ENCODE data around the gene ELMOD3. TPM values are rescaled to one million over a fixed set of nuclear protein-coding genes. Genes with fewer than 3 reads are reported as not detected.

Gene ELMOD3
- total RNA-seq, 2 experiments from 2014 or later: 14.0 to 14.9 TPM

GRCh38 chr2:85393836-85394235 is 39.3 kb downstream of the ELMOD3 start:
- POLR2A ChIA-PET: no interaction called here
- CTCF ChIA-PET: interaction anchor here (0.6 to 1.6 kb wide), 2 partner anchors 34 to 155 kb away, joined by 3 read pairs; no protein-coding TSS in a partner anchor

- ChIA-PET POLR2A (no interaction called here), CTCF (interaction anchor here (0.6 kb wide), 1 partner anchor 34 kb away, joined by 3 read pairs; no protein-coding TSS in a partner anchor)
Measured at GRCh38 chr2:85394261-85394681, 39.7 kb downstream of the ELMOD3 start.

- CTCF ChIA-PET: no interaction called here
- POLR2A ChIA-PET: no interaction called here
Measured at GRCh38 chr2:85394976-85395375, 40.4 kb downstream of the ELMOD3 start.

- CTCF ChIA-PET: interaction anchor here (0.8 kb wide), 1 partner anchor 37 kb away, joined by 3 read pairs; no protein-coding TSS in a partner anchor
Measured at GRCh38 chr2:85395912-85396475, 41.4 kb downstream of the ELMOD3 start.

GRCh38 chr2:85396531-85397470 is 42.2 kb downstream of the ELMOD3 start:
- CTCF ChIA-PET: interaction anchor here (0.8 kb wide), 1 partner anchor 38 kb away, joined by 3 read pairs; no protein-coding TSS in a partner anchor

More at GRCh38 chr2:85395912-85396475, 41.4 kb downstream of the ELMOD3 start:
- POLR2A ChIA-PET: no interaction called here

GRCh38 chr2:85397925-85398331 is 43.4 kb downstream of the ELMOD3 start:
- POLR2A ChIA-PET: no interaction called here

More at GRCh38 chr2:85396531-85397470, 42.2 kb downstream of the ELMOD3 start:
- POLR2A ChIA-PET: no interaction called here

GRCh38 chr2:85398426-85399182 is 44.0 kb downstream of the ELMOD3 start:
- ChIA-PET POLR2A (no interaction called here), CTCF (interaction anchor here (0.6 kb wide), 1 partner anchor 88 kb away, joined by 3 read pairs; no protein-coding TSS in a partner anchor)

More at GRCh38 chr2:85397925-85398331, 43.4 kb downstream of the ELMOD3 start:
- CTCF ChIA-PET: no interaction called here

- ChIA-PET POLR2A (no interaction called here), CTCF (no interaction called here)
Measured at GRCh38 chr2:85399183-85399455, 44.5 kb downstream of the ELMOD3 start.

GRCh38 chr2:85400023-85400422 is 45.5 kb downstream of the ELMOD3 start:
- POLR2A ChIA-PET: no interaction called here
- CTCF ChIA-PET: no interaction called here

- CTCF ChIA-PET: interaction anchor here (1.4 kb wide), 1 partner anchor 12 kb away, joined by 4 read pairs; no protein-coding TSS in a partner anchor
- POLR2A ChIA-PET: interaction anchor here (0.7 kb wide), 1 partner anchor 1163 kb away, joined by 5 read pairs; the partner anchor contains the start of gene CHMP3
Measured at GRCh38 chr2:85400541-85401463, 46.2 kb downstream of the ELMOD3 start.

GRCh38 chr2:85401464-85401805 is 46.9 kb downstream of the ELMOD3 start:
- ChIA-PET POLR2A (no interaction called here), CTCF (interaction anchor here (1.4 to 1.9 kb wide), 2 partner anchors 12 to 19 kb away, joined by 4 to 6 read pairs; no protein-coding TSS in a partner anchor)

GRCh38 chr2:85401844-85402243 is 47.3 kb downstream of the ELMOD3 start:
- CTCF ChIA-PET: interaction anchor here (1.4 to 1.9 kb wide), 2 partner anchors 13 to 19 kb away, joined by 4 to 6 read pairs; no protein-coding TSS in a partner anchor

GRCh38 chr2:85405201-85406059 is 50.9 kb downstream of the ELMOD3 start:
- CTCF ChIA-PET: interaction anchor here (0.7 to 2.3 kb wide), 2 partner anchors 13 to 33 kb away, joined by 3 to 6 read pairs; partner anchors contain the start of gene SH2D6
- POLR2A ChIA-PET: interaction anchor here (0.6 kb wide), 1 partner anchor 67 kb away, joined by 3 read pairs; no protein-coding TSS in a partner anchor

More at GRCh38 chr2:85401844-85402243, 47.3 kb downstream of the ELMOD3 start:
- POLR2A ChIA-PET: no interaction called here

- POLR2A ChIA-PET: no interaction called here
- CTCF ChIA-PET: interaction anchor here (1.1 kb wide), 1 partner anchor 10 kb away, joined by 3 read pairs; no protein-coding TSS in a partner anchor
Measured at GRCh38 chr2:85409845-85410583, 55.4 kb downstream of the ELMOD3 start, which contains the start of gene CAPG. TSS of gene CAPG (minus strand) at chr2:85410366. CDS start at chr2:85402145, 8,221 bp downstream.

GRCh38 chr2:85410584-85411404 is 56.2 kb downstream of the ELMOD3 start:
- POLR2A ChIA-PET: no interaction called here
- CTCF ChIA-PET: no interaction called here

- ChIA-PET CTCF (no interaction called here), POLR2A (no interaction called here)
Measured at GRCh38 chr2:85411405-85411748, 56.8 kb downstream of the ELMOD3 start.
